Right lobe of liver (tissue), 6 donors: Measurements from ENCODE around the gene MINDY1. TPM values are rescaled to one million over a fixed set of nuclear protein-coding genes. Genes with fewer than 3 reads are reported as not detected.

ENCODE experiments used
- ATAC-seq, 4 donors: fragments of 200-7000 bp; cut with Tn5 transposase; one replicate each; pipeline ENCODE4 v1.9.1; 2020; ENCODE audit warnings: mild to moderate bottlenecking in 4 of 4, moderate library complexity in 4 of 4
- DNase-seq, 3 donors: peaks; one replicate each; pipeline ENCODE4 v3.0.0-alpha.2; 2020
- H3K27ac ChIP-seq, 3 donors: fragments of 200-600 bp; one replicate each; pipeline ENCODE4 v1.8.0; 2022
- H3K27me3 ChIP-seq, 2 donors: fragments of 200-600 bp; one replicate each; pipeline ENCODE4 v1.8.0; 2022
- H3K36me3 ChIP-seq, 4 donors: fragments of 200-600 bp; sonication (generic) in 1 of 4; one replicate each; pipeline versions ENCODE4 v1.5.1 to v1.8.0; 2017 to 2022; ENCODE audit warnings: control low read depth in 1 of 4
- H3K4me1 ChIP-seq, 4 donors: fragments of 200-600 bp; sonication (generic) in 1 of 4; one replicate each; pipeline versions ENCODE4 v1.5.1 to v1.8.0; 2017 to 2022; ENCODE audit warnings: control low read depth in 1 of 4
- H3K4me3 ChIP-seq, 3 donors: fragments of 200-600 bp; one replicate each; pipeline ENCODE4 v1.8.0; 2022
- H3K9me3 ChIP-seq, 4 donors: fragments of 200-600 bp; sonication (generic) in 1 of 4; one replicate each; pipeline versions ENCODE4 v1.5.1 to v1.8.0; 2017 to 2022; ENCODE audit warnings: control low read depth in 1 of 4
- CTCF ChIP-seq, 4 donors: fragments of 200-600 bp in 3 of 4; fragments of 450-650 bp in 1 of 4; IDR thresholded peaks; one replicate each; pipeline versions ENCODE4 v1.5.1 to v1.8.0; 2016 to 2022; ENCODE audit warnings: antibody characterized with exemption in 4 of 4, mild to moderate bottlenecking in 2 of 4
- POLR2A ChIP-seq: fragments of 450-650 bp; IDR thresholded peaks from one replicate; pipeline ENCODE4 v1.6.1; 2017; ENCODE audit warnings: antibody characterized with exemption, mild to moderate bottlenecking
- WGBS: methylation state at CpG from one replicate; pipeline ENCODE4 v1.1.6; 2018; ENCODE audit warnings: low coverage, low lambda C conversion rate; ENCODE audit not compliant: insufficient coverage; ENCODE audit errors: missing lambda C conversion rate; 5-methylcytosine and 5-hydroxymethylcytosine counted together
- intact Hi-C, 2 donors: fragments of 100-400 bp; cut with DNase I; formaldehyde crosslinking; loops; one replicate each; pipeline versions ENCODE4 v1.11.2 to v1.14.1; 2022
- total RNA-seq, 6 experiments: library from RNA; depleted of rRNA in 2 of 6; stranded (reverse); fragments of >200 nt in 2 of 6; fragmentation: NEBNext Ultra II Directional in 3 of 6; extraction: Animal tissue kit (Norgen Biotek cat#: 25700) in 3 of 6; gene quantifications; one replicate each; pipeline versions ENCODE4 v1.1.0 to v1.2.4, GENCODE V29; 2016 to 2023
- donor health status: DM: no; HTN: yes; CAD: no.
- donor health status: DM: no; HTN: no; CAD: no.
- donor health status: DM: no; HTN: no; CAD: no.
- donor health status: DM: no; HTN: yes; CAD: no.
- donor health status: DM: no; HTN: yes; CAD: no.

Gene MINDY1
- total RNA-seq, 6 experiments from 2014 or later, result 10.1 to 19.7 (median 15.4) TPM

DNA sequence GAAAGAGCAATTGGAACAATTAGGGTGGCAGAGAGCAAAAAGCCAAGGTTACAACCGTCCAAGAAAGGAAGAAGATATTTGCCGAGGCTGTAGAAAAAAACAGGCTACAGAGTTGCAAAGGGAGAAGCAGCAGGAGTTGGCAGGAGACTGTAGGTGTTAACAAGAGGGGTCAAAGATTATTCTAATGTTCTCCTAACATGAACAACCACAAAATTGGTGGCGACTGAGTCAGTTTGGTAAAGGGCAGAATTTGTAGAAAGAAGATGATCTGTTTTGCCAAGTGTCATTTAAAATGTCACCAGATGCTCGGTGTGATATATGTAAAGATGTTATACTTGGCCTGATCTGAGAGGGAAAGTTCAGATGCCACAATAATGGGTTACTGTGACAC is 1.1 kb upstream of the MINDY1 start:
- ATAC-seq (peak in 1 of 4 donors; percentile 1), DNase-seq (no peak)
- H3K4me3 ChIP-seq, result peak overlapping the region in 2 of 3 donors; percentile 71 to 73
- H3K4me1 ChIP-seq, result peaks cover 0 to 75% (median 26%) of the 10 kb centered on the region in 4 donors
- no peaks in the 10 kb centered on the region for H3K36me3 ChIP-seq
- intact Hi-C loops, result no loop called here
- H3K27ac ChIP-seq, result peak overlapping the region; percentile 75 to 89 (median 88)
- TF ChIP-seq POLR2A, result no peak
- no peak for TF ChIP-seq CTCF (IDR thresholded peaks at IDR 0.05)
- no peaks in the 10 kb centered on the region for H3K27me3 ChIP-seq
- no peaks in the 10 kb centered on the region for H3K9me3 ChIP-seq
- WGBS, result 5% methylated on average over 4 of the region's 4 CpGs

DNA sequence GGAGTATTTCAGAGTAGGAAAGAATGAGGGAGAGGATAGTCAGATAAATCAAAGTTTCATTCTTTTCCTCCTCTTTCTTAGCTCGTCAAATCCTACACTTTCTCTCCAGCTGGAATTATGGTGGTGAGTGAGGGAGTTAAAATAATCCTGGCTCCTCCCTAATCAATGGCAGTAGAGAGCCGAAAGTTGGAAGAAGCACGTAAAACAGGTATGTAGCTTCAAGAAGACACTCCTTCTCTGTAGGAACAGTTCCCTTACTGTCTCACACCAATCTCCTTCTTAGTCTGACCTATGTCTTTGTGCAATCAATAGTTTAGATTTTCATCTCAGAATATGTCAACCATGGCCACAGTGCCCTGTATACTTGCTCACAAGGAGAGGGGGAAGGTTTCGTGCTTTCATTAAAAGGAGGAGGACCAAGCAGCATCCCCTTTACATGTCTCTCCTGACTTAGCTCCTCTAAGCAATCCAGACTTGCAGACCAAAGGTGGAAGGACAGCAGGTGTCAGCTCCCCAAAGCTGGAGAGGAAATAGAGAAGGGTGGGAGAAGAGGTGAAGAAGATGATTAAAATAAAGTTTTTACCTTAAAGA is 878 bp downstream of the MINDY1 start:
- DNase-seq (no peak), ATAC-seq (no peak)
- intact Hi-C loops, result no loop called here
- no peaks in the 10 kb centered on the region for H3K27me3 ChIP-seq
- H3K4me3 ChIP-seq, result peak overlapping the region; percentile 44 to 64 (median 58)
- 13% methylated on average over 4 of the region's 4 CpGs for WGBS
- no peaks in the 10 kb centered on the region for H3K9me3 ChIP-seq
- H3K27ac ChIP-seq, result peak overlapping the region; percentile 75 to 89 (median 88)
- peaks cover 0 to 55% (median 19%) of the 10 kb centered on the region in 4 donors for H3K4me1 ChIP-seq
- H3K36me3 ChIP-seq, result no peaks in the 10 kb centered on the region
- TF ChIP-seq CTCF (IDR thresholded peaks at IDR 0.05) (no peak), POLR2A (no peak)

- no peak for TF ChIP-seq CTCF (IDR thresholded peaks at IDR 0.05)
- no peak for TF ChIP-seq POLR2A
- H3K4me3 ChIP-seq, result no peak overlapping the region
- H3K9me3 ChIP-seq, result no peaks in the 10 kb centered on the region
- H3K36me3 ChIP-seq, result peaks cover 0 to 21% (median 8%) of the 10 kb centered on the region in 4 donors
- intact Hi-C loops, result no loop called here
- H3K4me1 ChIP-seq, result peaks cover 0 to 42% (median 19%) of the 10 kb centered on the region in 4 donors
- H3K27me3 ChIP-seq, result no peaks in the 10 kb centered on the region
- H3K27ac ChIP-seq, result no peak overlapping the region
- no peak for ATAC-seq
- no peak for DNase-seq
These were observed 3.5 kb downstream of the MINDY1 start for GRCh38 chr1:151003180-151003579.

- WGBS, result 21% methylated on average over 2 of the region's 2 CpGs
- Histone ChIP-seq H3K9me3 (no peaks in the 10 kb centered on the region), H3K4me3 (no peak overlapping the region), H3K27ac (no peak overlapping the region), H3K27me3 (no peaks in the 10 kb centered on the region), H3K4me1 (peaks cover 0 to 38% (median 17%) of the 10 kb centered on the region in 4 donors), H3K36me3 (peaks cover 0 to 27% (median 10%) of the 10 kb centered on the region in 4 donors)
- TF ChIP-seq POLR2A (no peak), CTCF (IDR thresholded peaks at IDR 0.05) (no peak)
- DNase-seq (no peak), ATAC-seq (no peak)
- intact Hi-C loops, result no loop called here
These were observed 4.1 kb downstream of the MINDY1 start for GRCh38 chr1:151002611-151003010.
